Left colon (tissue), 2 donors: ENCODE measurements around the gene SLX4. TPM values are rescaled to one million over a fixed set of nuclear protein-coding genes. Genes with fewer than 3 reads are reported as not detected.
A peak's percentile ranks its signal among the peaks of the same experiment; 100 is the strongest.

Experiments
- ATAC-seq: fragments of 200-7000 bp; cut with Tn5 transposase; one replicate; pipeline ENCODE4 v1.9.1; 2020; ENCODE audit warnings: mild to moderate bottlenecking, moderate library complexity
- DNase-seq, 2 donors: peaks; one replicate each; pipeline ENCODE4 v3.0.0-alpha.2; 2020
- intact Hi-C, 2 donors: fragments of 100-400 bp; cut with DNase I in 1 of 2; cut with micrococcal nuclease in 1 of 2; formaldehyde crosslinking; loops; one replicate each; pipeline versions ENCODE4 v1.11.2 to v1.14.0; 2022; cut with DNase I, micrococcal nuclease
- total RNA-seq, 2 donors: library from RNA; stranded (reverse); fragmentation: NEBNext Ultra II Directional; extraction: Animal tissue kit (Norgen Biotek cat#: 25700); gene quantifications; one replicate each; pipeline ENCODE4 v1.2.1, GENCODE V29; 2021
- donor health status: DM: no; HTN: no; CAD: no.
- donor health status: DM: yes; HTN: yes; CAD: no.

The SLX4 gene
- total RNA-seq, 2 donors from 2014 or later = 3.7 to 4.9 TPM

- ATAC-seq = no peak
- no peak for DNase-seq
- intact Hi-C loops = no loop called here
These were observed 4.2 kb downstream of the SLX4 start for GRCh38 chr16:3607161-3607560.

DNA sequence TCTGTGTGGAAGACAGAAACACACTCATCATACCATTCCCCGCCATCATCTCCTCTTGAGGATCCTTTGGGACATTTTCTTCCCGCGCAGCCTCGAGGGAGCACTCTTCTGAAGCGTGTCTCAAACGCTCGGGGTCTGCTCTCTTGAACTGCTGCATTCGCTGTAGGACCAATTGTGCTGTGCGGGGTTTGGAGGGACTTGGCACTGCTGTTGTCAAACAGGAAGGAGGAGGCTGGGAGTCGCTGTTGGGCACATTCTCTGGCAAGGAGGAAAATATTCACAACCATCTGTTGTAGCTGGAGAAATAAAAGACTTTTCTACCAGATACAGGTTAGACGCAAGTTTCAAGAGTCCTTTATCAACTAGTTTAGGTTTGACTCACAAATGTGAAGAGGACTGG lies 5.0 kb downstream of the SLX4 start:
- intact Hi-C loops = no loop called here
- DNase-seq (peak in 1 of 2 donors; percentile 6), ATAC-seq (no peak)

DNA sequence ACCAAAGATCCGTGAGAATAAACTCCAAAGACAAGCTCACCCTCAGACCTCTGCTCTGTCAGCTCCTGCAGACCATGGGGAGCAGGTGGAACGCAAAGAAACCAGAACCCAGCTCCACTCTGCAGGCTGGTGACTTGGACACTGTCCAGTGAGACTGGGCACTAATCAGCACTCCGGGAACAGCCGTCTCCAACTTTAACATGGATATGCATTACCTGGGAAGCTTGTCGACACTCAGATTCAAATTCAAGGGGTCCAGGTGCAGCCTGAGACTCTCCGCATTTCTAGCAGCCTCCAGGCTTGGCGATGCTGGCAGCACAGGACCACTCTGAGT lies 9.1 kb downstream of the SLX4 start:
- intact Hi-C loops = no loop called here
- ATAC-seq = no peak
- DNase-seq = no peak

DNA sequence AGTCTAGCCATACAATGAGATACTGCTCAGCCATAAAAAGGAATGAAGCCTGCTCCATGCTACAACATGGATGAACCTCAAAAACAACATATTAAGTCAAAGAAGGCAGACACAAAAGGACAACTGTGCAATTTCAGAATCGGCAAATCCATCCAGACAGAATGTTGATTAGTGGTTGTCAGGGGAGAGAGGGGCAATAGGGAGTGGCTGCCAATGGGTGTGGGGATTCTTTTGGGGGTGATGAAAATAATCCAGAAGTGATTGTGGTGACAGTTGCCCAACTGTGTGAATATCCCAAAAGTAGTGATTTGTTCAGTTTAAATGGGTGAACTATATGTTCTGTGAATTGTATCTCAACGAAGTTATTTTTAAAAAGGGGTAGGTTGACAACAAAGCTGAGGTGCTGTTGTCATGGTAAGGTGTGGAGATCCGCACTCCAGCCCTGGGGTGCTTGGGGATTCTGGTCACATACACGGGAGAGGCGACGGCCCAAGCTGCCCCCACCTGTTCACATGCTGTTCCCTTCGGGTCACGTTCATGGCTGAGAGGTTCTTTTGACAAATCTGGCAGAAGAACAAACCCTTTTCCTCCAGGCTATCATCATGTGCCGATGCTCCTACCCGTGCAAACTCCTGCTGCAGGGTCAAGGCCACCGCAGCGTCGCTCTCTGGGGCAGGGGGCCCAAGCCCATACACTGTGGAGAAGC lies 9.6 kb downstream of the SLX4 start:
- DNase-seq (no peak), ATAC-seq (no peak)
- intact Hi-C loops = no loop called here

- ATAC-seq (no peak), DNase-seq (no peak)
- intact Hi-C loops = no loop called here
These were observed 11.5 kb downstream of the SLX4 start for GRCh38 chr16:3599922-3600321.

GRCh38 chr16:3599121-3599520 lies 12.3 kb downstream of the SLX4 start:
- DNase-seq (no peak), ATAC-seq (no peak)
- intact Hi-C loops = no loop called here

GRCh38 chr16:3598236-3598635 lies 13.2 kb downstream of the SLX4 start:
- DNase-seq = no peak
- no peak for ATAC-seq
- intact Hi-C loops = no loop called here

DNA sequence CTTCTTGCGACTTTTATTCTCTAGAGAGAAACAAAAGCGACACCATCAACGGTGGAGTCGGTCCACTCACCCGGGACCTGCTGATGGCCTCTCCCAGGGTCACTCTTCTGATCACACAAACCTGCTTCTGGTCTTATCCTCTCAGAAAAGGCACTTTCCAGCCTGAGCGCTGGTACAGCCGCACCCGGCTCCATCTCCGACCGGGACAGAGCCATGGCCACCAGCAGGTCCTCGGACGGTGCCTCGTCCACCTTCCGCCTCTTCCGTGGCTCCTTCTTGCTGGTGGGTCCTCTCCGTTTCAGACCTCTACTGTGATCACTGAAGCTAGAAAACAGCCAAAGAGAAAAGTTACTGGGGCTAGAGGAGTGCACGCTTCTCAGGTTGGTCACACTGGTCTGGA lies 13.7 kb downstream of the SLX4 start:
- intact Hi-C loops = no loop called here
- ATAC-seq = no peak
- no peak for DNase-seq

- no peak for DNase-seq
- intact Hi-C loops = no loop called here
- ATAC-seq = no peak
These were observed 14.2 kb downstream of the SLX4 start for GRCh38 chr16:3597226-3597625.

DNA sequence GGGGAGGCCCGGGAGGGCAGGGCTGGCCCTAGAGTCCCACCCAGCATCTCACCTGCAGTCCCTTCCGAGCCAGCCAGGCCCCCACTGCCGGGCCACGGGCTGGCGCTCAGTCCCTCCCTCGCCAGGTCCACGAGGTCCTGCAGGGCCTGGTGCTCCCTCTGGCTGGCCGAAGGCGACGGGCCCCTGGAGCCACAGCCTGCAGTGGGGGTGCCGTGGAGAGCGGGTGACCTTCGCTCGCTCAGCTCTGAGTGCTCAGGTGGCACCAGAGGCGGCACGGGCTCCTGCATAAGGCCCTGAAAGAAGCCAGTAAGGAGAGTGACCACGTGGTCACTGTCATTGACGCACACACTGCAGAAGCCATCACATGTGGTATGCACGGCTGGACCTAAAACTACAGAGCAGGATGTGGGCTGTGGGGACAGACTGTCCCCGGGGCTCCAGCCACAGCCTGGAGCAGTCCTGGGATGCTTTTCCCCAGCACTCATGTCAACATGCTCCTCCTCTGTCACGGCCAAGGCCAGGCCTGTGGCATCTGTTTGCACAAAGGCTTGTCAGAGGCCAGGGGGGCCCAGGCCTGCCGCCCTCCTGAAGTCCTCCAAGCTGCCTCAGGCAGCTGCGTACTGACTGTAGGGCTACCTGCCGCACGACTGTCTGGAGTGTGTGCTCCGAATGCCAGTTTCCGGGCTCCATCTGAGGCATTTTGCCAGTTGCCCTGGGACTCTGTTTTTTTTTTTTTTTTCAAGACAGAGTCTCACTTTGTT lies 15.1 kb downstream of the SLX4 start:
- intact Hi-C loops = no loop called here
- no peak for ATAC-seq

GRCh38 chr16:3595521-3596021 lies 15.8 kb downstream of the SLX4 start:
- ATAC-seq = no peak
- intact Hi-C loops = no loop called here
- DNase-seq = no peak

More for the DNA sequence above, 15.1 kb downstream of the SLX4 start:
- no peak for DNase-seq

- intact Hi-C loops = no loop called here
- ATAC-seq (no peak), DNase-seq (no peak)
These were observed 16.3 kb downstream of the SLX4 start for GRCh38 chr16:3595110-3595486.

DNA sequence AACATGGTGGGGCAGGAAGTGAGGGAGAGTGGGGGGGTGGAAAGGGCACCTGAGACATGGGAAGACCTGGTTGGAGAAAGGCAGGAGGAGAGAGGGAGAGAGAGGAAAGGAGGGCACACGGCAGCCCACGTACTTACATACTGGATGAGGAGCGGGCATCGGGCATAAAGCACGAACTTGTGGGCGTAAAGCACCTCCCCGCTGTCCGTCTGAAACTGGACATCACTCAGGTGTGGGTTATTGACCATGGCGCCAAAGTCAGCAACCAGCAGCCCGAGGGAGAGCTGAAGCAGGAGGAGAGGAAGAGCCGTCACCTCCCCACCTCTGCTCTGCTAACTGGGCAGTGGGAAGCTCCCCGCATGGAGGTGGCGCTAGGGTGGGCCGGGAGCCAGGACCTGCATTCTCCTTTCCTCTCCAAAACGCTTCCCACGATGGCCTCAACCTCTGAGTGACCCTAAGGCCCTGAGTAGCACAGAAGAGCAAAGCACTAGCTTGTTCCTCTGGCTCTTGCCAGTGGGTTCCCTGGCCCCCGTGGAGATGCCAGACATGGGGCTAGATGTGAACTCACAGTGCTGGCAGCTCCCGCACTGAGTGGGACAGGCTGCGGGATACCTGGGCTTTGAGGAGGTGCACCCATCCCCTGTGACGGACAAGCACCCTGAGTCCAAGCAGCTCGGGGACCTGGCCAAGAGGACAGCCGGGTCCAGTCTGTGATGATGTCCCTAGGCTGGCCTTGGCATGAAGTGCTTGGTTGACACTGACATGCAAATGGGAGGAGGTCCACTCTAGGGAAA lies 16.9 kb downstream of the SLX4 start:
- intact Hi-C loops = no loop called here
- no peak for DNase-seq
- ATAC-seq = no peak

GRCh38 chr16:3592559-3592958 lies 18.8 kb downstream of the SLX4 start:
- no peak for DNase-seq
- no peak for ATAC-seq
- intact Hi-C loops = no loop called here

- ATAC-seq = no peak
- no peak for DNase-seq
- intact Hi-C loops = no loop called here
These were observed 19.4 kb downstream of the SLX4 start for GRCh38 chr16:3591991-3592390.

- ATAC-seq = no peak
- intact Hi-C loops = no loop called here
- no peak for DNase-seq
These were observed 20.0 kb downstream of the SLX4 start for GRCh38 chr16:3591436-3591803.

GRCh38 chr16:3590736-3591435 lies 20.5 kb downstream of the SLX4 start:
- DNase-seq (no peak), ATAC-seq (no peak)
- intact Hi-C loops = no loop called here

- no peak for ATAC-seq
- intact Hi-C loops = no loop called here
These were observed 21.3 kb downstream of the SLX4 start for GRCh38 chr16:3589991-3590701.

GRCh38 chr16:3589441-3589921 lies 21.9 kb downstream of the SLX4 start:
- ATAC-seq (no peak), DNase-seq (no peak)
- intact Hi-C loops = no loop called here

More at GRCh38 chr16:3589991-3590701, 21.3 kb downstream of the SLX4 start:
- DNase-seq = no peak
